PC-9 (cell line): Measurements from ENCODE around the gene ACOX1. TPM values are rescaled to one million over a fixed set of nuclear protein-coding genes. Genes with fewer than 3 reads are reported as not detected.

Source experiments
- BruUV-seq: library from RNA; stranded (reverse); fragments of 400-500 nt; replicated peaks from 2 replicates; lab custom pipeline; 2021; lab: Mats Ljungman, UMichigan
- CTCF ChIA-PET: fragments of 300-600 bp; sonication (Branson Sonifier 250); formaldehyde crosslinking; loops from one replicate; lab custom pipeline; 2022; ENCODE audit warnings: antibody characterized with exemption; lab: Charles Lee
- POLR2A ChIA-PET: fragments of 300-600 bp; sonication (Branson Sonifier 250); formaldehyde crosslinking; loops from one replicate; lab custom pipeline; 2022; ENCODE audit warnings: antibody characterized with exemption; ENCODE audit not compliant: unreplicated experiment; lab: Charles Lee
- DNase-seq, 2 experiments: peaks; one replicate each; pipeline versions ENCODE4 v3.0.0 to v3.0.0-alpha.2; 2015 to 2022; ENCODE audit warnings: mixed read lengths in 1 of 2
- H2AFZ ChIP-seq: fragments of 200-600 bp; sonication (generic); 2 replicates; pipeline ENCODE4 v1.8.1; 2017; ENCODE audit warnings: antibody characterized with exemption
- H3F3A ChIP-seq: fragments of 200-600 bp; sonication (generic); 2 replicates; pipeline ENCODE4 v1.8.1; 2017; ENCODE audit warnings: antibody characterized with exemption, mild to moderate bottlenecking, low read depth; ENCODE audit not compliant: insufficient read depth
- H3K27ac ChIP-seq: fragments of 200-600 bp; sonication (generic); 2 replicates; pipeline ENCODE4 v1.6.1; 2016; ENCODE audit warnings: mixed run types
- H3K27me3 ChIP-seq: fragments of 200-600 bp; sonication (generic); 2 replicates; pipeline ENCODE4 v1.6.1; 2016; ENCODE audit warnings: low read depth, mixed run types; ENCODE audit not compliant: insufficient read depth
- H3K36me3 ChIP-seq: fragments of 200-600 bp; sonication (generic); 2 replicates; pipeline ENCODE4 v1.6.1; 2016; ENCODE audit warnings: low read depth, mixed run types
- H3K4me1 ChIP-seq: fragments of 200-600 bp; sonication (generic); replicated peaks from 2 replicates; pipeline ENCODE4 v1.6.1; 2016; ENCODE audit warnings: mixed run types; ENCODE audit not compliant: insufficient read depth
- H3K4me2 ChIP-seq: fragments of 200-600 bp; sonication (generic); 2 replicates; pipeline ENCODE4 v1.6.1; 2017; ENCODE audit warnings: mixed run types
- H3K4me3 ChIP-seq: fragments of 200-600 bp; sonication (generic); 2 replicates; pipeline ENCODE4 v1.6.1; 2016; ENCODE audit warnings: mixed run types
- H3K79me2 ChIP-seq: fragments of 200-600 bp; sonication (generic); 2 replicates; pipeline ENCODE4 v1.6.1; 2017; ENCODE audit warnings: low read depth, mixed run types
- H3K9me2 ChIP-seq: fragments of 200-600 bp; sonication (generic); 2 replicates; pipeline ENCODE4 v1.8.1; 2017; ENCODE audit warnings: mild to moderate bottlenecking; ENCODE audit not compliant: insufficient read depth
- H3K9me3 ChIP-seq: fragments of 200-600 bp; sonication (generic); 2 replicates; pipeline ENCODE4 v1.8.1; 2016; ENCODE audit warnings: low read depth; ENCODE audit not compliant: insufficient read depth
- H4K20me1 ChIP-seq: fragments of 200-600 bp; sonication (generic); 2 replicates; pipeline ENCODE4 v1.8.1; 2017; ENCODE audit not compliant: insufficient read depth
- EZH2 ChIP-seq: fragments of 200-600 bp; sonication (generic); IDR thresholded peaks from 2 replicates; pipeline ENCODE4 v1.8.0; 2017; ENCODE audit warnings: antibody characterized with exemption, low read depth
- intact Hi-C: fragments of 100-400 bp; cut with micrococcal nuclease; formaldehyde crosslinking; loops from one replicate; pipeline ENCODE4 v1.10.0; 2022; ENCODE audit not compliant: unreplicated experiment
- total RNA-seq: library from RNA; stranded (reverse); gene quantifications from 2 replicates; pipeline ENCODE4 v1.2.3, GENCODE V29; 2021
- TF ChIP-seq, protein P1 (sequence below): fragments of 200-600 bp; sonication (generic); conservative IDR thresholded peaks from 2 replicates; pipeline ENCODE4 v1.6.1; 2017; ENCODE audit warnings: mixed run types, antibody characterized with exemption, mild to moderate bottlenecking, moderate library complexity

Gene ACOX1
- total RNA-seq, 1 experiment from 2014 or later: 35.5 TPM

DNA sequence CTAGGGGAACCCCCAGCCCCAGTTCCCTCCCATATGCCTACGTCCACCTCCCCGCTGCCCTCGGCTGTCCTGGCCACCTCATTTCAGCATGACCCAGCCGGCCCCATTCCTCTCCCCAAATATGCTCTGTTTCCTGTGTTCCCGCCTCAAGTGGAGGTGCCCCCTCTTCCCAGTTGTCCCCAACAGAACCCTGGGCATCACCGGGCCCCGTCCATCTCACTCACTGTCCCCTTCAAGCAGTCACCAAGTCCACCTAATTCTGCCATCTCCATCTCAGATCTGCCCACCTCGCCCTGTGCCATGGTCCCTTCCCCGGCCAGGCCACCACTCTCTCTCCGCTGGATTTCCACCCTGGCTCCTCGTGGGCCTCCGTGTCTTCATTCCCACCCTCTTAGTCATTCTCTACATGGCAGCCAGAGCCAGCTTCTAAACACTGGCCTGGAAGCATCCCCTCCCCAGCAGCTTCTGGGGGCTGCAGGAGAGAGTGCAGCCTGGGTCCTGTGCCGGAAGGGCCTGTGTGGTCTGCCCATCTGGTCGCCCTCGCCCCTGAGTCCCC is 34.5 kb upstream of the ACOX1 start:
- Histone ChIP-seq H3K79me2 (no peaks in the 10 kb centered on the region), H3K4me1 (no peaks in the 10 kb centered on the region), H3K9me3 (no peaks in the 10 kb centered on the region), H3F3A (no peaks in the 10 kb centered on the region), H3K4me3 (no peak overlapping the region), H3K36me3 (no peaks in the 10 kb centered on the region), H4K20me1 (no peaks in the 10 kb centered on the region), H3K4me2 (no peak overlapping the region), H3K9me2 (no peaks in the 10 kb centered on the region), H3K27me3 (no peaks in the 10 kb centered on the region), H2AFZ (no peak overlapping the region), H3K27ac (no peak overlapping the region)
- BruUV-seq: no TSS peak
- intact Hi-C loops: loop anchor here (5.0 kb wide), 2 partner anchors 264 to 284 kb away; no protein-coding TSS in a partner anchor
- TF ChIP-seq, protein P1, sequence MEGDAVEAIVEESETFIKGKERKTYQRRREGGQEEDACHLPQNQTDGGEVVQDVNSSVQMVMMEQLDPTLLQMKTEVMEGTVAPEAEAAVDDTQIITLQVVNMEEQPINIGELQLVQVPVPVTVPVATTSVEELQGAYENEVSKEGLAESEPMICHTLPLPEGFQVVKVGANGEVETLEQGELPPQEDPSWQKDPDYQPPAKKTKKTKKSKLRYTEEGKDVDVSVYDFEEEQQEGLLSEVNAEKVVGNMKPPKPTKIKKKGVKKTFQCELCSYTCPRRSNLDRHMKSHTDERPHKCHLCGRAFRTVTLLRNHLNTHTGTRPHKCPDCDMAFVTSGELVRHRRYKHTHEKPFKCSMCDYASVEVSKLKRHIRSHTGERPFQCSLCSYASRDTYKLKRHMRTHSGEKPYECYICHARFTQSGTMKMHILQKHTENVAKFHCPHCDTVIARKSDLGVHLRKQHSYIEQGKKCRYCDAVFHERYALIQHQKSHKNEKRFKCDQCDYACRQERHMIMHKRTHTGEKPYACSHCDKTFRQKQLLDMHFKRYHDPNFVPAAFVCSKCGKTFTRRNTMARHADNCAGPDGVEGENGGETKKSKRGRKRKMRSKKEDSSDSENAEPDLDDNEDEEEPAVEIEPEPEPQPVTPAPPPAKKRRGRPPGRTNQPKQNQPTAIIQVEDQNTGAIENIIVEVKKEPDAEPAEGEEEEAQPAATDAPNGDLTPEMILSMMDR: no peak
- TF ChIP-seq EZH2: no peak
- DNase-seq: no peak
- CTCF ChIA-PET: interaction anchor here (0.6 to 1.7 kb wide), 4 partner anchors 30 to 876 kb away, joined by 3 to 16 read pairs (median 4); no protein-coding TSS in a partner anchor
- POLR2A ChIA-PET: no interaction called here

DNA sequence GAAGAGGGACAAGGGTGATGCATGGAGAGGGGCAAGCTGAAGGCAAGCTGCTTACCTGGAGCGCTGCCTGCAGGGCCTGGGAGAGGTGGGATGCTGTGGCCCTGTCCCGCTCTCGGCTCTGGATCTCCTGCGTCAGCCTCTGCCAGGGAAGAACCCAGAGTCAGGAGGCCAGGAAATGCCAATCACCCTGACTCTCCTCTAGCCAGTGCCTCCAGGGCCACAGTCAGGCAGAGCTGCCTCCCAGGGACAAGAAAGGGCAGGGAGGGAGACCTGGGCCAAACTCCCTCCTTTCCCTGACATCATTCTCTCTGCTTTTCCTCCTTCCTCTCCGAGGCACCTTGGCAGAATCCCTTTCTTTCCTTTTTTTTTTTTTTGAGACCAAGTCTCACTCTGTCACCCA is 33.0 kb upstream of the ACOX1 start:
- H4K20me1 ChIP-seq: no peaks in the 10 kb centered on the region
- H3K36me3 ChIP-seq: no peaks in the 10 kb centered on the region
- no peaks in the 10 kb centered on the region for H3K9me3 ChIP-seq
- H3K9me2 ChIP-seq: no peaks in the 10 kb centered on the region
- TF ChIP-seq, protein P1: no peak
- no peak for TF ChIP-seq EZH2
- BruUV-seq: no TSS peak
- ChIA-PET CTCF (interaction anchor here (0.6 kb wide), 1 partner anchor 171 kb away, joined by 7 read pairs; no protein-coding TSS in a partner anchor), POLR2A (no interaction called here)
- no peaks in the 10 kb centered on the region for H3K27me3 ChIP-seq
- no peaks in the 10 kb centered on the region for H3K4me1 ChIP-seq
- no peaks in the 10 kb centered on the region for H3F3A ChIP-seq
- H3K4me3 ChIP-seq: no peak overlapping the region
- H3K27ac ChIP-seq: no peak overlapping the region
- DNase-seq: no peak
- H3K79me2 ChIP-seq: no peaks in the 10 kb centered on the region
- no peak overlapping the region for H3K4me2 ChIP-seq
- intact Hi-C loops: loop anchor here (5.0 kb wide), 2 partner anchors 265 to 285 kb away; no protein-coding TSS in a partner anchor
- H2AFZ ChIP-seq: no peak overlapping the region

DNA sequence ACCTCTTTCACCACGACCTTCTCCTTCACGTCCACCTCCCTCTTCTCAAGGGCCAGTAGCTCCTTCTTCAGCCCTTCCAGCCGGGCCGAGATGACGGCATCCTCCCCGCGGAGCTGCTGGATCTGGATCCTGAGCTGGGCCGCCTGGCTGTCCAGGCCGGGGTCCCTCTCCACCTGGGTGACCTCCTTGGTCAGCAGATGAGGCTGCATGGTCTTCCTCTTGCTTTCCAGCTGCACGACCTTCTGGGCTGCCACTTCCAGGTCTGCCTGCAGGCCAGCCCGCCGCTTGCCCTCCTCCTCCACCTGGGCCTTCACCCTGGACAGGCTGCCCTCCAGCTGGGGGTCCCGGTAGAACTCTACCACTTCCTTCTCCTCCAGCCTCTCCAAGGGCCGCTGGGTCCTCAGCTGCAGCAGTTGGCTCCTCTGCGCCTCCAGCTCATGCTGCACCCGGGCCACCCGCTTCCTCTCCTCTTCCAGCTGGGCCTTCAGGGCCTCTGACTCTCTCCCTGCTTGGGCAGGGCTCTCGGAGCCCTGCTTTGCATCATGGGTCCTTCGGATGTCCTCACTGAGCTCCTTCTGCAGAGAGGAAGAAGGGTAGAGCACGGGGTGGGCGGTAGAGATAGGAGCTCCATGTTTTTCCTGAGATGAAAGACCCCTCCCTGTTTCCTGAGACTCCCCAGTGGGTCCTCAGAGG is 31.1 kb upstream of the ACOX1 start:
- Histone ChIP-seq H3K36me3 (no peaks in the 10 kb centered on the region), H3K4me3 (no peak overlapping the region), H4K20me1 (no peaks in the 10 kb centered on the region), H3K4me2 (no peak overlapping the region), H2AFZ (no peak overlapping the region), H3K9me3 (no peaks in the 10 kb centered on the region), H3K4me1 (no peaks in the 10 kb centered on the region; the same call in 1 of the 2 replicates), H3F3A (peaks cover 9% of the 10 kb centered on the region; the same call in 1 of the 2 replicates), H3K79me2 (no peaks in the 10 kb centered on the region), H3K27ac (no peak overlapping the region), H3K27me3 (no peaks in the 10 kb centered on the region), H3K9me2 (no peaks in the 10 kb centered on the region)
- POLR2A ChIA-PET: no interaction called here
- TF ChIP-seq, protein P1: no peak
- TF ChIP-seq EZH2: no peak
- no TSS peak for BruUV-seq
- CTCF ChIA-PET: no interaction called here
- no peak for DNase-seq
- intact Hi-C loops: loop anchor here (5.0 to 10.0 kb wide), 3 partner anchors 235 to 287 kb away; a partner anchor contains a TSS
